HEK293 (cell line): ENCODE results near the gene C1orf167.

Experiments
- CTCF ChIA-PET: fragments of 350-600 bp; formaldehyde crosslinking; extraction: SDS; loops from one replicate; lab custom pipeline; 2021; ENCODE audit warnings: antibody characterized with exemption; lab: Yijun Ruan, JAX
- POLR2A ChIA-PET: fragments of 300-600 bp; formaldehyde crosslinking; extraction: SDS; loops from one replicate; lab custom pipeline; 2020; ENCODE audit warnings: antibody characterized with exemption, inconsistent platforms; lab: Yijun Ruan, JAX
- H3K27ac ChIP-seq: fragments of 200-500 bp; sonication (Bioruptor generic); 2 replicates; pipeline ENCODE4 v1.5.1; 2014; ENCODE audit warnings: low read depth, low read length, control low read depth, inconsistent platforms; ENCODE audit errors: extremely low read depth
- H3K36me3 ChIP-seq, 2 experiments: fragments of 200-500 bp in 1 of 2; sonication (Bioruptor generic) in 1 of 2; 1 replicate in 1 of 2; 2 replicates in 1 of 2; pipeline ENCODE4 v1.5.1; 2014 to 2017; ENCODE audit warnings: inconsistent platforms in 2 of 2, low read length in 2 of 2; ENCODE audit not compliant: control insufficient read depth in 2 of 2, insufficient read depth in 1 of 2
- H3K4me1 ChIP-seq: fragments of 200-500 bp; sonication (Bioruptor generic); 2 replicates; pipeline ENCODE4 v1.5.1; 2014; ENCODE audit warnings: mild to moderate bottlenecking, low read length, inconsistent platforms; ENCODE audit not compliant: control insufficient read depth, insufficient read depth
- H3K4me3 ChIP-seq: 2 replicates; pipeline ENCODE4 v1.5.1; 2011; ENCODE audit warnings: low read depth, mild to moderate bottlenecking, control low read depth, low read length, moderate library complexity
- H3K9me3 ChIP-seq: fragments of 200-500 bp; sonication (Bioruptor generic); 2 replicates; pipeline ENCODE4 v1.5.1; 2014; ENCODE audit warnings: low read depth, low read length, inconsistent platforms; ENCODE audit not compliant: control insufficient read depth, insufficient read depth
- BCL11A ChIP-seq: fragments of 450-650 bp; formaldehyde crosslinking; IDR thresholded peaks from 2 replicates; pipeline ENCODE4 v1.5.1; 2016; ENCODE audit warnings: low read depth, missing biosample characterization, missing genetic modification characterization
- BCL11B ChIP-seq: fragments of 450-650 bp; formaldehyde crosslinking; IDR thresholded peaks from 2 replicates; pipeline ENCODE4 v1.5.1; 2016; ENCODE audit warnings: low read depth, missing biosample characterization, missing genetic modification characterization
- MZF1 ChIP-seq: fragments of 450-650 bp; formaldehyde crosslinking; IDR thresholded peaks from 2 replicates; pipeline ENCODE4 v1.5.1; 2017; ENCODE audit warnings: missing biosample characterization, missing genetic modification characterization, borderline replicate concordance
- OSR2 ChIP-seq: fragments of 450-650 bp; formaldehyde crosslinking; IDR thresholded peaks from 2 replicates; pipeline ENCODE4 v1.5.1; 2016; ENCODE audit warnings: missing biosample characterization, missing genetic modification characterization
- PBX3 ChIP-seq: sonication (generic); formaldehyde crosslinking; IDR thresholded peaks from 2 replicates; pipeline ENCODE4 v1.8.1; 2022; ENCODE audit warnings: mild to moderate bottlenecking, moderate library complexity, missing genetic modification reagents
- PRDM6 ChIP-seq: fragments of 450-650 bp; formaldehyde crosslinking; IDR thresholded peaks from 2 replicates; pipeline ENCODE4 v1.5.1; 2017; ENCODE audit warnings: missing biosample characterization, missing genetic modification characterization
- RBAK ChIP-seq: fragments of 450-650 bp; formaldehyde crosslinking; IDR thresholded peaks from 2 replicates; pipeline ENCODE4 v1.5.1; 2016; ENCODE audit warnings: missing biosample characterization, missing genetic modification characterization
- SALL2 ChIP-seq: fragments of 450-650 bp; formaldehyde crosslinking; IDR thresholded peaks from 2 replicates; pipeline ENCODE4 v1.5.0; 2017; ENCODE audit warnings: missing biosample characterization, mild to moderate bottlenecking, missing genetic modification characterization, borderline replicate concordance
- WT1 ChIP-seq: fragments of 450-650 bp; formaldehyde crosslinking; IDR thresholded peaks from 2 replicates; pipeline ENCODE4 v1.5.1; 2016; ENCODE audit warnings: missing biosample characterization, missing genetic modification characterization
- YY1 ChIP-seq: fragments of 450-650 bp; formaldehyde crosslinking; IDR thresholded peaks from 2 replicates; pipeline ENCODE4 v1.5.1; 2018; ENCODE audit warnings: missing biosample characterization, missing genetic modification characterization
- YY2 ChIP-seq: fragments of 450-650 bp; formaldehyde crosslinking; IDR thresholded peaks from 2 replicates; pipeline ENCODE4 v1.5.1; 2016; ENCODE audit warnings: missing biosample characterization, missing genetic modification characterization
- ZFP41 ChIP-seq: fragments of 450-650 bp; formaldehyde crosslinking; IDR thresholded peaks from 2 replicates; pipeline ENCODE4 v1.5.1; 2016; ENCODE audit warnings: missing biosample characterization, missing genetic modification characterization, borderline replicate concordance
- ZNF157 ChIP-seq: fragments of 450-650 bp; formaldehyde crosslinking; IDR thresholded peaks from 2 replicates; pipeline ENCODE4 v1.5.1; 2016; ENCODE audit warnings: missing biosample characterization, missing genetic modification characterization
- ZNF19 ChIP-seq: fragments of 450-650 bp; formaldehyde crosslinking; IDR thresholded peaks from 2 replicates; pipeline ENCODE4; 2016; ENCODE audit warnings: missing biosample characterization, missing genetic modification characterization, low read depth
- ZNF214 ChIP-seq: fragments of 450-650 bp; formaldehyde crosslinking; IDR thresholded peaks from 2 replicates; pipeline ENCODE4 v1.5.1; 2017; ENCODE audit warnings: missing biosample characterization, mild to moderate bottlenecking, missing genetic modification characterization, borderline replicate concordance
- ZNF24 ChIP-seq: fragments of 450-650 bp; formaldehyde crosslinking; IDR thresholded peaks from 2 replicates; pipeline ENCODE4 v1.5.1; 2016; ENCODE audit warnings: missing biosample characterization, missing genetic modification characterization
- ZNF274 ChIP-seq, 2 experiments: fragments of 200-500 bp in 1 of 2; fragments of 450-650 bp in 1 of 2; sonication (Bioruptor generic) in 1 of 2; formaldehyde crosslinking in 1 of 2; IDR thresholded peaks; 2 replicates each; pipeline versions ENCODE4 v1.5.1 to v1.6.1; 2014 to 2016; ENCODE audit warnings: borderline replicate concordance in 1 of 2, inconsistent platforms in 1 of 2, low read length in 1 of 2, missing biosample characterization in 1 of 2, missing genetic modification characterization in 1 of 2
- ZNF302 ChIP-seq: fragments of 450-650 bp; formaldehyde crosslinking; IDR thresholded peaks from 2 replicates; pipeline ENCODE4 v1.5.1; 2016; ENCODE audit warnings: missing biosample characterization, missing genetic modification characterization, low read depth
- ZNF37A ChIP-seq: fragments of 450-650 bp; IDR thresholded peaks from 2 replicates; pipeline ENCODE4 v1.5.1; 2018; ENCODE audit warnings: missing biosample characterization, missing genetic modification characterization
- ZNF423 ChIP-seq: fragments of 450-650 bp; formaldehyde crosslinking; IDR thresholded peaks from 2 replicates; pipeline ENCODE4 v1.5.1; 2016; ENCODE audit warnings: missing biosample characterization, missing genetic modification characterization
- ZNF660 ChIP-seq: fragments of 450-650 bp; IDR thresholded peaks from 2 replicates; pipeline ENCODE4 v1.5.1; 2018; ENCODE audit warnings: missing biosample characterization, mild to moderate bottlenecking, missing genetic modification characterization
- TF ChIP-seq, protein P1 (sequence below): fragments of 450-650 bp; formaldehyde crosslinking; IDR thresholded peaks from 2 replicates; pipeline ENCODE4 v1.5.1; 2016; ENCODE audit warnings: missing biosample characterization, missing genetic modification characterization
- TF ChIP-seq, protein P2 (sequence below): fragments of 450-650 bp; formaldehyde crosslinking; IDR thresholded peaks from 2 replicates; pipeline ENCODE4 v1.5.1; 2016; ENCODE audit warnings: missing biosample characterization, missing genetic modification characterization, borderline replicate concordance

Gene C1orf167

DNA sequence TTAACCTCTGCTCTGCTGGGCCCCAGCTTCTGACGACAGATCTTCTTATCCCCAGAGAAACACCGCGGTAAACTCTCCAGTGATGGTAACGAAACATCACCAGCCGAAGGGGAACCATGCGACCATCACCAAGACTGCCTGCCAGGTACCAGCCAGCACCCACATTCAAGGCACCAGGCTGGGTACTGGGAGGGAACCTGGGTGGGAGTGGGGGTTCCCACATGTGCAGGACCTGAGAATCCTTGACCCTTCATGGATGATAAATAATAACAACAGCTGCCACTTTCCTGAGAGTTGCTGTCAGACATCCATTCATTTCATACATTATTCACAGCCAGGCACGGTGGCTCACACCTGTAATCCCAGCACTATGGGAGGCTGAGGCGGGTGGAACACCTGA, 49.7 kb upstream of the C1orf167 start (continued):
- TF ChIP-seq PBX3 (CRISPR knock-in tag), result no peak
- no peak for TF ChIP-seq ZNF19 (tag by site-specific recombination)

GRCh38 chr1:11713095-11713494, 48.9 kb upstream of the C1orf167 start:
- no peak overlapping the region for H3K27ac ChIP-seq
- no peaks in the 10 kb centered on the region for H3K36me3 ChIP-seq
- ChIA-PET POLR2A (no interaction called here), CTCF (no interaction called here)
- TF ChIP-seq ZNF157 (tag by site-specific recombination) (no peak), WT1 (no peak), ZNF214 (no peak), ZNF24 (tag by site-specific recombination) (no peak), MZF1 (tag by site-specific recombination) (no peak), RBAK (tag by site-specific recombination) (no peak), YY1 (tag by site-specific recombination) (no peak), ZNF660 (no peak), PRDM6 (tag by site-specific recombination) (no peak), BCL11B (no peak), YY2 (tag by site-specific recombination) (no peak), ZNF302 (no peak), ZNF423 (tag by site-specific recombination) (no peak), ZNF37A (tag by site-specific recombination) (no peak)
- TF ChIP-seq, protein P1, sequence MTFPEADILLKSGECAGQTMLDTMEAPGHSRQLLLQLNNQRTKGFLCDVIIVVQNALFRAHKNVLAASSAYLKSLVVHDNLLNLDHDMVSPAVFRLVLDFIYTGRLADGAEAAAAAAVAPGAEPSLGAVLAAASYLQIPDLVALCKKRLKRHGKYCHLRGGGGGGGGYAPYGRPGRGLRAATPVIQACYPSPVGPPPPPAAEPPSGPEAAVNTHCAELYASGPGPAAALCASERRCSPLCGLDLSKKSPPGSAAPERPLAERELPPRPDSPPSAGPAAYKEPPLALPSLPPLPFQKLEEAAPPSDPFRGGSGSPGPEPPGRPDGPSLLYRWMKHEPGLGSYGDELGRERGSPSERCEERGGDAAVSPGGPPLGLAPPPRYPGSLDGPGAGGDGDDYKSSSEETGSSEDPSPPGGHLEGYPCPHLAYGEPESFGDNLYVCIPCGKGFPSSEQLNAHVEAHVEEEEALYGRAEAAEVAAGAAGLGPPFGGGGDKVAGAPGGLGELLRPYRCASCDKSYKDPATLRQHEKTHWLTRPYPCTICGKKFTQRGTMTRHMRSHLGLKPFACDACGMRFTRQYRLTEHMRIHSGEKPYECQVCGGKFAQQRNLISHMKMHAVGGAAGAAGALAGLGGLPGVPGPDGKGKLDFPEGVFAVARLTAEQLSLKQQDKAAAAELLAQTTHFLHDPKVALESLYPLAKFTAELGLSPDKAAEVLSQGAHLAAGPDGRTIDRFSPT (tag by site-specific recombination), result no peak
- no peaks in the 10 kb centered on the region for H3K4me1 ChIP-seq
- H3K9me3 ChIP-seq, result no peaks in the 10 kb centered on the region
- H3K4me3 ChIP-seq, result no peak overlapping the region

GRCh38 chr1:11714831-11715575, 47.0 kb upstream of the C1orf167 start:
- ChIA-PET CTCF (interaction anchor here (0.6 to 2.3 kb wide), 5 partner anchors 65 to 680 kb away, joined by 3 to 10 read pairs (median 6); no protein-coding TSS in a partner anchor), POLR2A (interaction anchor here (0.6 kb wide), 1 partner anchor 43 kb away, joined by 5 read pairs; no protein-coding TSS in a partner anchor)
- H3K27ac ChIP-seq, result no peak overlapping the region
- TF ChIP-seq ZFP41 (tag by site-specific recombination), result no peak
- no peak for TF ChIP-seq OSR2 (tag by site-specific recombination)
- no peak for TF ChIP-seq ZNF274 (IDR thresholded peaks at IDR 0.05; ENCODE audit: low read length)
- TF ChIP-seq ZNF274 (tag by site-specific recombination; IDR thresholded peaks at IDR 0.05; ENCODE audit: borderline replicate concordance), result no peak
- TF ChIP-seq ZNF214, result no peak
- TF ChIP-seq BCL11A (tag by site-specific recombination), result no peak
- no peak for TF ChIP-seq SALL2
- TF ChIP-seq, protein P2, sequence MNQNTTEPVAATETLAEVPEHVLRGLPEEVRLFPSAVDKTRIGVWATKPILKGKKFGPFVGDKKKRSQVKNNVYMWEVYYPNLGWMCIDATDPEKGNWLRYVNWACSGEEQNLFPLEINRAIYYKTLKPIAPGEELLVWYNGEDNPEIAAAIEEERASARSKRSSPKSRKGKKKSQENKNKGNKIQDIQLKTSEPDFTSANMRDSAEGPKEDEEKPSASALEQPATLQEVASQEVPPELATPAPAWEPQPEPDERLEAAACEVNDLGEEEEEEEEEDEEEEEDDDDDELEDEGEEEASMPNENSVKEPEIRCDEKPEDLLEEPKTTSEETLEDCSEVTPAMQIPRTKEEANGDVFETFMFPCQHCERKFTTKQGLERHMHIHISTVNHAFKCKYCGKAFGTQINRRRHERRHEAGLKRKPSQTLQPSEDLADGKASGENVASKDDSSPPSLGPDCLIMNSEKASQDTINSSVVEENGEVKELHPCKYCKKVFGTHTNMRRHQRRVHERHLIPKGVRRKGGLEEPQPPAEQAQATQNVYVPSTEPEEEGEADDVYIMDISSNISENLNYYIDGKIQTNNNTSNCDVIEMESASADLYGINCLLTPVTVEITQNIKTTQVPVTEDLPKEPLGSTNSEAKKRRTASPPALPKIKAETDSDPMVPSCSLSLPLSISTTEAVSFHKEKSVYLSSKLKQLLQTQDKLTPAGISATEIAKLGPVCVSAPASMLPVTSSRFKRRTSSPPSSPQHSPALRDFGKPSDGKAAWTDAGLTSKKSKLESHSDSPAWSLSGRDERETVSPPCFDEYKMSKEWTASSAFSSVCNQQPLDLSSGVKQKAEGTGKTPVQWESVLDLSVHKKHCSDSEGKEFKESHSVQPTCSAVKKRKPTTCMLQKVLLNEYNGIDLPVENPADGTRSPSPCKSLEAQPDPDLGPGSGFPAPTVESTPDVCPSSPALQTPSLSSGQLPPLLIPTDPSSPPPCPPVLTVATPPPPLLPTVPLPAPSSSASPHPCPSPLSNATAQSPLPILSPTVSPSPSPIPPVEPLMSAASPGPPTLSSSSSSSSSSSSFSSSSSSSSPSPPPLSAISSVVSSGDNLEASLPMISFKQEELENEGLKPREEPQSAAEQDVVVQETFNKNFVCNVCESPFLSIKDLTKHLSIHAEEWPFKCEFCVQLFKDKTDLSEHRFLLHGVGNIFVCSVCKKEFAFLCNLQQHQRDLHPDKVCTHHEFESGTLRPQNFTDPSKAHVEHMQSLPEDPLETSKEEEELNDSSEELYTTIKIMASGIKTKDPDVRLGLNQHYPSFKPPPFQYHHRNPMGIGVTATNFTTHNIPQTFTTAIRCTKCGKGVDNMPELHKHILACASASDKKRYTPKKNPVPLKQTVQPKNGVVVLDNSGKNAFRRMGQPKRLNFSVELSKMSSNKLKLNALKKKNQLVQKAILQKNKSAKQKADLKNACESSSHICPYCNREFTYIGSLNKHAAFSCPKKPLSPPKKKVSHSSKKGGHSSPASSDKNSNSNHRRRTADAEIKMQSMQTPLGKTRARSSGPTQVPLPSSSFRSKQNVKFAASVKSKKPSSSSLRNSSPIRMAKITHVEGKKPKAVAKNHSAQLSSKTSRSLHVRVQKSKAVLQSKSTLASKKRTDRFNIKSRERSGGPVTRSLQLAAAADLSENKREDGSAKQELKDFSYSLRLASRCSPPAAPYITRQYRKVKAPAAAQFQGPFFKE (tag by site-specific recombination), result no peak

More at GRCh38 chr1:11714831-11715575, 47.0 kb upstream of the C1orf167 start:
- Histone ChIP-seq H3K4me1 (no peaks in the 10 kb centered on the region), H3K36me3 (no peaks in the 10 kb centered on the region), H3K4me3 (no peak overlapping the region), H3K9me3 (no peaks in the 10 kb centered on the region)
